ENCODE data around the gene NEDD4.
"Not testable (repeated sequence)": the region's sequence is repeated elsewhere in the genome, so short reads cannot be mapped to it uniquely, and the experiment has no call there.

The NEDD4 gene

GRCh38 chr15:55827955-55828354 is 165.5 kb downstream of the NEDD4 start:
- no peak for TF ChIP-seq CTCF (IDR thresholded peaks at IDR 0.05; ENCODE audit: insufficient read depth, low read depth, low read length, missing control alignments)
- H3K4me3 ChIP-seq (ENCODE audit: low read depth, low read length) = no peak overlapping the region
- DNase-seq (ENCODE audit: low read depth) = no peak

- no peak for DNase-seq (ENCODE audit: low read depth)
- no peak for TF ChIP-seq CTCF (IDR thresholded peaks at IDR 0.05; ENCODE audit: insufficient read depth, low read depth, low read length, missing control alignments)
- H3K4me3 ChIP-seq (ENCODE audit: low read depth, low read length) = no peak overlapping the region
These were observed 166.2 kb downstream of the NEDD4 start for GRCh38 chr15:55827204-55827603.

GRCh38 chr15:55824857-55825613 is 168.4 kb downstream of the NEDD4 start:
- H3K4me3 ChIP-seq (ENCODE audit: low read depth, low read length) = no peak overlapping the region
- no peak for TF ChIP-seq CTCF (IDR thresholded peaks at IDR 0.05; ENCODE audit: insufficient read depth, low read depth, low read length, missing control alignments)
- DNase-seq (ENCODE audit: low read depth) = no peak

GRCh38 chr15:55823699-55824340 is 169.6 kb downstream of the NEDD4 start:
- no peak for TF ChIP-seq CTCF (IDR thresholded peaks at IDR 0.05; ENCODE audit: insufficient read depth, low read depth, low read length, missing control alignments)
- no peak overlapping the region for H3K4me3 ChIP-seq (ENCODE audit: low read depth, low read length)
- no peak for DNase-seq (ENCODE audit: low read depth)

GRCh38 chr15:55823191-55823670 is 170.2 kb downstream of the NEDD4 start:
- no peak for TF ChIP-seq CTCF (IDR thresholded peaks at IDR 0.05; ENCODE audit: insufficient read depth, low read depth, low read length, missing control alignments)
- no peak for DNase-seq (ENCODE audit: low read depth)
- H3K4me3 ChIP-seq (ENCODE audit: low read depth, low read length) = no peak overlapping the region

GRCh38 chr15:55821740-55822139 is 171.7 kb downstream of the NEDD4 start:
- not testable (repeated sequence) for DNase-seq (ENCODE audit: low read depth)

GRCh38 chr15:55820043-55820442 is 173.4 kb downstream of the NEDD4 start:
- no peak for TF ChIP-seq CTCF (IDR thresholded peaks at IDR 0.05; ENCODE audit: insufficient read depth, low read depth, low read length, missing control alignments)
- no peak overlapping the region for H3K4me3 ChIP-seq (ENCODE audit: low read depth, low read length)

More at GRCh38 chr15:55821740-55822139, 171.7 kb downstream of the NEDD4 start:
- not testable (repeated sequence) for H3K4me3 ChIP-seq (ENCODE audit: low read depth, low read length)

More at GRCh38 chr15:55820043-55820442, 173.4 kb downstream of the NEDD4 start:
- DNase-seq (ENCODE audit: low read depth) = no peak
